Measurements from ENCODE around the gene USP54.

- TF ChIP-seq USF2 (IDR thresholded peaks at IDR 0.05; ENCODE audit: borderline replicate concordance, low read depth, low read length) (no peak), CTCF (IDR thresholded peaks at IDR 0.05) (no peak), NRF1 (IDR thresholded peaks at IDR 0.05; ENCODE audit: low read depth, low read length) (no peak)
These were observed 96.9 kb downstream of the USP54 start for GRCh38 chr10:73494213-73494612.
